ENCODE data around the gene CYP51A1. TPM values are rescaled to one million over a fixed set of nuclear protein-coding genes. Genes with fewer than 3 reads are reported as not detected.
A peak's percentile ranks its signal among the peaks of the same experiment; 100 is the strongest.

Gene CYP51A1
- polyA plus RNA-seq, 4 donors: 9.7 to 145 (median 54.1) TPM

GRCh38 chr7:92076509-92076908, 57.8 kb downstream of the CYP51A1 start:
- WGBS, 3 donors: 12 to 42% (median 17%) methylated on average over 1 of the region's 1 CpG
- peaks cover 5 to 17% (median 11%) of the 10 kb centered on the region in 3 donors for H3K36me3 ChIP-seq (ENCODE audit: control insufficient read depth in 3 of 3, insufficient read depth in 2 of 3, low read depth in 1 of 3, low read length in 3 of 3)
- no peak for DNase-seq

GRCh38 chr7:92075455-92076158, 58.7 kb downstream of the CYP51A1 start:
- Histone ChIP-seq H3K4me1 (ENCODE audit: control insufficient read depth in 3 of 3, insufficient read depth in 2 of 3, low read depth in 1 of 3, low read length in 2 of 3) (peaks cover 0 to 5% (median 0%) of the 10 kb centered on the region in 3 donors), H3K27me3 (ENCODE audit: control insufficient read depth in 3 of 3, insufficient read depth in 3 of 3, low read length in 3 of 3) (no peaks in the 10 kb centered on the region), H3K27ac (ENCODE audit: low read depth in 1 of 3, low read length in 2 of 3) (no peak overlapping the region), H3K9me3 (ENCODE audit: control insufficient read depth in 2 of 2, insufficient read depth in 1 of 2, low read depth in 1 of 2, low read length in 1 of 2) (no peaks in the 10 kb centered on the region), H3K36me3 (ENCODE audit: control insufficient read depth in 3 of 3, insufficient read depth in 2 of 3, low read depth in 1 of 3, low read length in 3 of 3) (peaks cover 5 to 13% (median 9%) of the 10 kb centered on the region in 3 donors), H3K4me3 (ENCODE audit: low read depth in 1 of 3, low read length in 3 of 3) (no peak overlapping the region)
- DNase-seq (peak in 1 of 2 donors; percentile 16), FAIRE-seq (no peak)
- 72 to 80% (median 80%) methylated on average over 4 of the region's 4 CpGs for WGBS, 3 donors

More at GRCh38 chr7:92076509-92076908, 57.8 kb downstream of the CYP51A1 start:
- no peaks in the 10 kb centered on the region for H3K27me3 ChIP-seq (ENCODE audit: control insufficient read depth in 3 of 3, insufficient read depth in 3 of 3, low read length in 3 of 3)
- H3K9me3 ChIP-seq (ENCODE audit: control insufficient read depth in 2 of 2, insufficient read depth in 1 of 2, low read depth in 1 of 2, low read length in 1 of 2): no peaks in the 10 kb centered on the region
- no peak overlapping the region for H3K4me3 ChIP-seq (ENCODE audit: low read depth in 1 of 3, low read length in 3 of 3)
- peaks cover 0 to 3% (median 0%) of the 10 kb centered on the region in 3 donors for H3K4me1 ChIP-seq (ENCODE audit: control insufficient read depth in 3 of 3, insufficient read depth in 2 of 3, low read depth in 1 of 3, low read length in 2 of 3)
- H3K27ac ChIP-seq (ENCODE audit: low read depth in 1 of 3, low read length in 2 of 3): peak overlapping the region in 1 of 3 donors; percentile 4
- FAIRE-seq: no peak

GRCh38 chr7:92072708-92073107, 61.6 kb downstream of the CYP51A1 start:
- no peak for DNase-seq
- H3K27ac ChIP-seq (ENCODE audit: low read depth in 1 of 3, low read length in 2 of 3): no peak overlapping the region
- no peaks in the 10 kb centered on the region for H3K27me3 ChIP-seq (ENCODE audit: control insufficient read depth in 3 of 3, insufficient read depth in 3 of 3, low read length in 3 of 3)
- no peak for FAIRE-seq
- peaks cover 0 to 5% (median 0%) of the 10 kb centered on the region in 3 donors for H3K4me1 ChIP-seq (ENCODE audit: control insufficient read depth in 3 of 3, insufficient read depth in 2 of 3, low read depth in 1 of 3, low read length in 2 of 3)
- no peak overlapping the region for H3K4me3 ChIP-seq (ENCODE audit: low read depth in 1 of 3, low read length in 3 of 3)
- 96 to 99% (median 98%) methylated on average over 3 of the region's 3 CpGs for WGBS, 3 donors
- H3K36me3 ChIP-seq (ENCODE audit: control insufficient read depth in 3 of 3, insufficient read depth in 2 of 3, low read depth in 1 of 3, low read length in 3 of 3): peaks cover 2 to 14% (median 6%) of the 10 kb centered on the region in 3 donors
- no peaks in the 10 kb centered on the region for H3K9me3 ChIP-seq (ENCODE audit: control insufficient read depth in 2 of 2, insufficient read depth in 1 of 2, low read depth in 1 of 2, low read length in 1 of 2)

- WGBS, 3 donors: 46 to 67% (median 66%) methylated on average over 1 of the region's 1 CpG
- Histone ChIP-seq H3K27ac (ENCODE audit: low read depth in 1 of 3, low read length in 2 of 3) (peak overlapping the region in 1 of 3 donors; percentile 11), H3K9me3 (ENCODE audit: control insufficient read depth in 2 of 2, insufficient read depth in 1 of 2, low read depth in 1 of 2, low read length in 1 of 2) (no peaks in the 10 kb centered on the region), H3K27me3 (ENCODE audit: control insufficient read depth in 3 of 3, insufficient read depth in 3 of 3, low read length in 3 of 3) (no peaks in the 10 kb centered on the region), H3K4me1 (ENCODE audit: control insufficient read depth in 3 of 3, insufficient read depth in 2 of 3, low read depth in 1 of 3, low read length in 2 of 3) (peaks cover 0 to 5% (median 0%) of the 10 kb centered on the region in 3 donors), H3K4me3 (ENCODE audit: low read depth in 1 of 3, low read length in 3 of 3) (no peak overlapping the region), H3K36me3 (ENCODE audit: control insufficient read depth in 3 of 3, insufficient read depth in 2 of 3, low read depth in 1 of 3, low read length in 3 of 3) (peaks cover 2 to 11% (median 10%) of the 10 kb centered on the region in 3 donors)
- no peak for DNase-seq
- no peak for FAIRE-seq
Observed at GRCh38 chr7:92072121-92072520, 62.2 kb downstream of the CYP51A1 start.

- H3K27me3 ChIP-seq (ENCODE audit: control insufficient read depth in 3 of 3, insufficient read depth in 3 of 3, low read length in 3 of 3): no peaks in the 10 kb centered on the region
- H3K36me3 ChIP-seq (ENCODE audit: control insufficient read depth in 3 of 3, insufficient read depth in 2 of 3, low read depth in 1 of 3, low read length in 3 of 3): peaks cover 2 to 13% (median 10%) of the 10 kb centered on the region in 3 donors
- H3K4me3 ChIP-seq (ENCODE audit: low read depth in 1 of 3, low read length in 3 of 3): no peak overlapping the region
- H3K4me1 ChIP-seq (ENCODE audit: control insufficient read depth in 3 of 3, insufficient read depth in 2 of 3, low read depth in 1 of 3, low read length in 2 of 3): peaks cover 0 to 5% (median 0%) of the 10 kb centered on the region in 3 donors
- peak; percentile 71 to 88 for DNase-seq
- peak overlapping the region in 1 of 3 donors; percentile 58 for H3K27ac ChIP-seq (ENCODE audit: low read depth in 1 of 3, low read length in 2 of 3)
- 30 to 64% (median 44%) methylated on average over 5 of the region's 5 CpGs for WGBS, 3 donors
- FAIRE-seq: no peak
- H3K9me3 ChIP-seq (ENCODE audit: control insufficient read depth in 2 of 2, insufficient read depth in 1 of 2, low read depth in 1 of 2, low read length in 1 of 2): no peaks in the 10 kb centered on the region
Observed at GRCh38 chr7:92071032-92071431, 63.2 kb downstream of the CYP51A1 start.

GRCh38 chr7:92064438-92065029, 69.7 kb downstream of the CYP51A1 start:
- 32 to 58% (median 38%) methylated on average over 2 of the region's 2 CpGs for WGBS, 3 donors
- DNase-seq (peak in 1 of 2 donors; percentile 48), FAIRE-seq (no peak)
- Histone ChIP-seq H3K36me3 (ENCODE audit: control insufficient read depth in 3 of 3, insufficient read depth in 2 of 3, low read depth in 1 of 3, low read length in 3 of 3) (peaks cover 2 to 18% (median 9%) of the 10 kb centered on the region in 3 donors), H3K4me3 (ENCODE audit: low read depth in 1 of 3, low read length in 3 of 3) (no peak overlapping the region), H3K9me3 (ENCODE audit: control insufficient read depth in 2 of 2, insufficient read depth in 1 of 2, low read depth in 1 of 2, low read length in 1 of 2) (no peaks in the 10 kb centered on the region), H3K27me3 (ENCODE audit: control insufficient read depth in 3 of 3, insufficient read depth in 3 of 3, low read length in 3 of 3) (no peaks in the 10 kb centered on the region), H3K4me1 (ENCODE audit: control insufficient read depth in 3 of 3, insufficient read depth in 2 of 3, low read depth in 1 of 3, low read length in 2 of 3) (peaks cover 0 to 5% (median 0%) of the 10 kb centered on the region in 3 donors), H3K27ac (ENCODE audit: low read depth in 1 of 3, low read length in 2 of 3) (peak overlapping the region in 1 of 3 donors; percentile 30)

Other genes starting within 250 kb of the CYP51A1 start
- 100 to 1,000 TPM in 1 of 4 donors, 10 to 100 TPM in 3; 22.1 to 118 (median 60.1) TPM for gene AKAP9, start 193.6 kb downstream of the CYP51A1 start, polyA plus RNA-seq
- gene LRRD1, start 44.7 kb upstream of the CYP51A1 start, polyA plus RNA-seq: under 1 TPM in 2 of 4 donors, not detected in 2; 0.01 to 0.13 TPM
- 10 to 100 TPM; 12.7 to 53.8 (median 20.8) TPM for gene KRIT1, start 111.4 kb upstream of the CYP51A1 start, polyA plus RNA-seq
- 10 to 100 TPM; 10.8 to 37.2 (median 14.2) TPM for gene ANKIB1, start 111.5 kb upstream of the CYP51A1 start, polyA plus RNA-seq